Suprapubic skin (tissue), 4 donors: ENCODE measurements around the gene WDR33.

Source experiments
- EP300 ChIP-seq: sonication (generic); formaldehyde crosslinking; IDR thresholded peaks from one replicate; pipeline ENCODE4 v1.6.1; 2017; ENCODE audit warnings: antibody characterized with exemption
- POLR2A ChIP-seq, 2 donors: fragments of 450-650 bp; IDR thresholded peaks; one replicate each; pipeline ENCODE4 v1.6.1; 2017; ENCODE audit warnings: antibody characterized with exemption in 2 of 2, mild to moderate bottlenecking in 2 of 2, moderate library complexity in 2 of 2
- POLR2AphosphoS5 ChIP-seq, 3 donors: sonication (generic); formaldehyde crosslinking; IDR thresholded peaks; one replicate each; pipeline ENCODE4 v1.6.1; 2017; ENCODE audit warnings: antibody characterized with exemption in 3 of 3
- TF ChIP-seq, protein P1 (sequence below), 2 donors: fragments of 200-600 bp in 1 of 2; fragments of 450-650 bp in 1 of 2; sonication (generic) in 1 of 2; IDR thresholded peaks; one replicate each; pipeline ENCODE4 v1.5.1; 2016 to 2019; ENCODE audit warnings: antibody characterized with exemption in 2 of 2, mild to moderate bottlenecking in 1 of 2, moderate library complexity in 1 of 2

DNA sequence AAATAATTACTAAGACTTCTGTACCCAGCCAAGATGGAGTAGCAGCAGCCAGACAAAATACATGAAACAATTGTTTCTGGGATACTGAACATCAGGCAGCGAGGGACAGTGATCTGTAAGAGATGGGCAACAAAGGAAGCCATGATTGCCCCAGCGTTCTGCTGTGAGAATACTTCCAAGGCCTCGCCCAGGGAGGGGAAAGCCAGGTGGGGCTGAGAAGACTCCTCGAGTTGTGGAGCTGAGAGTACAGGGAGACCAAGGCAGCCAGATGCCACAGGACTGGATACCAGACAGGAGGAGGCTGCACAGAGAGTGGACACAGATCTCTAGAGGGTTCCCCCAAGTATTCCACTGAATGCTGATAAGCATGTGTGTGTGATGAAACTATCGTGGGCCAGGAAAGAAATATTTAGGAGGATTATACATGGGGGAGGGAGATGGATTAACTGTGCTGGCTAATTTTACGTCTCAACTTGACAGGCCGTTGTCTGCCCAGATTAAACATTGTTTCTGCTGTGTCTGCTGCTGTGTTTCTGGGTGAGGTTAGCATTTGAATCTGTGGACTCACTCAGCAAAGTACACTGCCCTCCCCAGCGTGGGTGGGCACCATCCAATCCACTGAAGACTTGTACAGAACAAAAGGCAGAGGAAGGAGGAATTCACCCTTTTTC is 125.4 kb downstream of the WDR33 start:
- TF ChIP-seq, protein P1, sequence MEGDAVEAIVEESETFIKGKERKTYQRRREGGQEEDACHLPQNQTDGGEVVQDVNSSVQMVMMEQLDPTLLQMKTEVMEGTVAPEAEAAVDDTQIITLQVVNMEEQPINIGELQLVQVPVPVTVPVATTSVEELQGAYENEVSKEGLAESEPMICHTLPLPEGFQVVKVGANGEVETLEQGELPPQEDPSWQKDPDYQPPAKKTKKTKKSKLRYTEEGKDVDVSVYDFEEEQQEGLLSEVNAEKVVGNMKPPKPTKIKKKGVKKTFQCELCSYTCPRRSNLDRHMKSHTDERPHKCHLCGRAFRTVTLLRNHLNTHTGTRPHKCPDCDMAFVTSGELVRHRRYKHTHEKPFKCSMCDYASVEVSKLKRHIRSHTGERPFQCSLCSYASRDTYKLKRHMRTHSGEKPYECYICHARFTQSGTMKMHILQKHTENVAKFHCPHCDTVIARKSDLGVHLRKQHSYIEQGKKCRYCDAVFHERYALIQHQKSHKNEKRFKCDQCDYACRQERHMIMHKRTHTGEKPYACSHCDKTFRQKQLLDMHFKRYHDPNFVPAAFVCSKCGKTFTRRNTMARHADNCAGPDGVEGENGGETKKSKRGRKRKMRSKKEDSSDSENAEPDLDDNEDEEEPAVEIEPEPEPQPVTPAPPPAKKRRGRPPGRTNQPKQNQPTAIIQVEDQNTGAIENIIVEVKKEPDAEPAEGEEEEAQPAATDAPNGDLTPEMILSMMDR (IDR thresholded peaks at IDR 0.05) = no peak
- TF ChIP-seq POLR2A (IDR thresholded peaks at IDR 0.05) = no peak
- TF ChIP-seq POLR2AphosphoS5 (IDR thresholded peaks at IDR 0.05) = no peak
- TF ChIP-seq EP300 = no peak
